ENCODE data around the gene C3orf33. TPM values are rescaled to one million over a fixed set of nuclear protein-coding genes. Genes with fewer than 3 reads are reported as not detected.

The C3orf33 gene
- total RNA-seq, 1 experiment from 2014 or later: 4.7 TPM

DNA sequence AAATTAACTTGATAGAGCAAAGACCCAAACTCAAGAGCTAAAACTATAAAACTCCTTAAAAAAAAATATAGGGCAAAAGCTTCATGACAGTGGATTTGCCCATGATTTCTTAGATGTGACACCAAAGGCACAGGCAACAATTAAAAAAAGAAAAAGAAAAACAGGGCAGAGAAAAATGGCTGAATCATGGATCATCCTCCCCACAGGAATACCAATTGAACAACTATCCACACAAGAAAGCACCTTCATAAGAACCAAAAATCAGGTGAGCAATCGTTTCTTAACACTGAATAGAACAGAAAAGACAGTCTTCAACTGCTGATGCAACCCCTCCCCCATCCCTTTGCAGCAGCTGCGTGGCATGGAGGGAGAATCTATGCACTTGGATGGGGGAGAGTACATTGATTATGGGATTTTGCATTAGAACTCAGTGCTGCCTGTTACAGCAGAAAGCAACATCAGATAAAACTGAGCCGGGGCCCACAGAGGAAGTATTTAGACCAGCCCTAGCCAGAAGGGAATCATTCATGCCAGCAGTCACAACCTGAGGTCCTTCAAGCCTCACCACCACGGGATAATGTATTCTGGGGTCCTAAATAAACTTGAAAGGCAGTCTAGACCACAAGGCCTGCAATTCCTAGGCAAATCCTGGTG, 15.7 kb downstream of the C3orf33 start:
- DNase-seq (ENCODE audit: low read depth, low spot score) (no peak), ATAC-seq (no peak)
- TF ChIP-seq CBX3 (IDR thresholded peaks at IDR 0.05; ENCODE audit: low read depth): no peak
- no peak for TF ChIP-seq EZH2 (IDR thresholded peaks at IDR 0.05)
- TF ChIP-seq, protein P1, sequence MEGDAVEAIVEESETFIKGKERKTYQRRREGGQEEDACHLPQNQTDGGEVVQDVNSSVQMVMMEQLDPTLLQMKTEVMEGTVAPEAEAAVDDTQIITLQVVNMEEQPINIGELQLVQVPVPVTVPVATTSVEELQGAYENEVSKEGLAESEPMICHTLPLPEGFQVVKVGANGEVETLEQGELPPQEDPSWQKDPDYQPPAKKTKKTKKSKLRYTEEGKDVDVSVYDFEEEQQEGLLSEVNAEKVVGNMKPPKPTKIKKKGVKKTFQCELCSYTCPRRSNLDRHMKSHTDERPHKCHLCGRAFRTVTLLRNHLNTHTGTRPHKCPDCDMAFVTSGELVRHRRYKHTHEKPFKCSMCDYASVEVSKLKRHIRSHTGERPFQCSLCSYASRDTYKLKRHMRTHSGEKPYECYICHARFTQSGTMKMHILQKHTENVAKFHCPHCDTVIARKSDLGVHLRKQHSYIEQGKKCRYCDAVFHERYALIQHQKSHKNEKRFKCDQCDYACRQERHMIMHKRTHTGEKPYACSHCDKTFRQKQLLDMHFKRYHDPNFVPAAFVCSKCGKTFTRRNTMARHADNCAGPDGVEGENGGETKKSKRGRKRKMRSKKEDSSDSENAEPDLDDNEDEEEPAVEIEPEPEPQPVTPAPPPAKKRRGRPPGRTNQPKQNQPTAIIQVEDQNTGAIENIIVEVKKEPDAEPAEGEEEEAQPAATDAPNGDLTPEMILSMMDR (IDR thresholded peaks at IDR 0.05 in 2 of 3, conservative IDR thresholded peaks at IDR 0.05 in 1 of 3; ENCODE audit: borderline replicate concordance in 1 of 3, insufficient read depth in 1 of 3, low read depth in 2 of 3, low read length in 2 of 3): no peak
- TF ChIP-seq, protein P2, sequence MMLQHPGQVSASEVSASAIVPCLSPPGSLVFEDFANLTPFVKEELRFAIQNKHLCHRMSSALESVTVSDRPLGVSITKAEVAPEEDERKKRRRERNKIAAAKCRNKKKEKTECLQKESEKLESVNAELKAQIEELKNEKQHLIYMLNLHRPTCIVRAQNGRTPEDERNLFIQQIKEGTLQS (IDR thresholded peaks at IDR 0.05): no peak
- H3K4me2 ChIP-seq (ENCODE audit: low read length): no peak overlapping the region
- no peak overlapping the region for H2AFZ ChIP-seq (ENCODE audit: low read depth, low read length, poor library complexity, severe bottlenecking)
- H3K9ac ChIP-seq (ENCODE audit: low read length): no peak overlapping the region
- peaks cover 5 to 7% of the 10 kb centered on the region in 2 experiments; a peak in 2 of 4 replicates for H3K4me1 ChIP-seq (ENCODE audit: control insufficient read depth in 1 of 2, insufficient read depth in 2 of 2, low read length in 2 of 2)
- no TSS peak for BruUV-seq (replicated peaks)
- H3K27me3 ChIP-seq (ENCODE audit: insufficient read depth, low read length): no peaks in the 10 kb centered on the region
- ChIA-PET POLR2A (no interaction called here), RAD21 (ENCODE audit: low non-redundant PET in 1 of 2, low total read pairs in 2 of 2, uncharacterized antibody in 2 of 2, unreplicated experiment in 2 of 2) (interaction anchor here in 1 of 2 experiments (0.7 kb wide), 1 partner anchor 13 kb away, joined by 3 read pairs; no protein-coding TSS in a partner anchor), CTCF (interaction anchor here (1.2 kb wide), 1 partner anchor 16 kb away, joined by 3 read pairs; the partner anchor contains the start of gene C3orf33)
- H3K79me2 ChIP-seq (ENCODE audit: insufficient read depth, low read length): no peaks in the 10 kb centered on the region; the same call in 1 of the 2 replicates
- H3K9me3 ChIP-seq (ENCODE audit: control insufficient read depth in 1 of 2, insufficient read depth in 1 of 2, low read depth in 1 of 2, low read length in 2 of 2): no peaks in the 10 kb centered on the region
- H3K4me3 ChIP-seq (replicated peaks in 1 of 2; ENCODE audit: low read depth in 1 of 2, low read length in 2 of 2): no peak overlapping the region
- H3K36me3 ChIP-seq (ENCODE audit: control insufficient read depth in 1 of 2, insufficient read depth in 2 of 2, low read length in 2 of 2): no peaks in the 10 kb centered on the region
- H4K20me1 ChIP-seq (ENCODE audit: insufficient read depth): no peaks in the 10 kb centered on the region
- no peaks in the 10 kb centered on the region for H3K9me2 ChIP-seq (ENCODE audit: insufficient read depth)
- intact Hi-C loops (cut with micrococcal nuclease): no loop called here
- H3K27ac ChIP-seq (ENCODE audit: low read depth, low read length): no peak overlapping the region

Data from HCT116 (cell line).